NCI-H510A (cell line): ENCODE measurements around the gene TBCB.
"Not testable (repeated sequence)": the region's sequence is repeated elsewhere in the genome, so short reads cannot be mapped to it uniquely, and the experiment has no call there.

ENCODE experiments used
- DNase-seq: peaks from one replicate; lab custom pipeline; 2025; lab: John Stamatoyannopoulos, UW

TBCB gene

GRCh38 chr19:36173846-36174245 lies 58.6 kb downstream of the TBCB start:
- DNase-seq = not testable (repeated sequence)
